Left lobe of liver (tissue), 2 donors: ENCODE data around the gene LARGE1. TPM values are rescaled to one million over a fixed set of nuclear protein-coding genes. Genes with fewer than 3 reads are reported as not detected.

Experiments
- ATAC-seq: fragments of 200-7000 bp; cut with Tn5 transposase; one replicate; pipeline ENCODE4 v1.9.1; 2020; ENCODE audit warnings: mild to moderate bottlenecking, moderate library complexity
- DNase-seq: peaks from one replicate; pipeline ENCODE4 v3.0.0-alpha.2; 2020; ENCODE audit warnings: low spot score
- total RNA-seq: library from RNA; stranded (reverse); gene quantifications from one replicate; pipeline ENCODE4 v1.2.1, GENCODE V29; 2021
- donor health status: DM: no; HTN: no; CAD: no; lungs with moderate emphysema.
- donor health status: DM: no; HTN: yes; CAD: no.

LARGE1 gene
- total RNA-seq, 1 donor from 2014 or later, result 27.2 TPM

DNA sequence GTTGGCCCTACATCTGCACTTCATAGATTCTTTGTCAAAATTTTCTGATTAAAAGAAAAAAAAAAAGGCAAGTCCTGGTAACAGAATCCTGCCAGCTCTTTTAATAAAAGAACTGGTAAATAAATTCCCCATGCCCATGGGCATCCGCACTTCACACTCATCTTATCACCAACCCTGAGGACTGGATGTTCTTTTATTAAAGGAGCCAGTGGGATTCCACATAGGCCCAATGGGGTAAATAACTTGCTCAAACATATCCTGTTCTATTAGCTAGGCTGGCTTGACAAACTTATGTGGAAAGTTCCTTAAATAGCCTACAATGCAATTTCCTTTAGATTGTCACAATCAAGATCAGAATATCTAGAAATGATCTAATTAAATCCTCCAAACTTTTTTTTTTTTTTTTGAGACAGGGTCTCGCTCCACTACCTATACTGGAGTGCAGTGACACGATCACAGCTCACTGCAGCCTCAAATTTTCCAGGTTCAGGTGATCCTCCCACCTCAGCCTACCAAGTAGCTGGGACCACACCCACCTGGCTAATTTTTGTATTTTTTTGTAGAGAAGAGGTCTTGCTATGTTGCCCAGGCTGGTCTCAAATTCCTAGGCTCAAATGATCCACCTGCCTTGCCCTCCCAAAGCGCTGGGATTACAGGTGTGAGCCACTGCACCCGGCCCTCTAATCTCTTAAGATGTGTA is 380.9 kb downstream of the LARGE1 start:
- ATAC-seq, result no peak
- DNase-seq, result no peak

DNA sequence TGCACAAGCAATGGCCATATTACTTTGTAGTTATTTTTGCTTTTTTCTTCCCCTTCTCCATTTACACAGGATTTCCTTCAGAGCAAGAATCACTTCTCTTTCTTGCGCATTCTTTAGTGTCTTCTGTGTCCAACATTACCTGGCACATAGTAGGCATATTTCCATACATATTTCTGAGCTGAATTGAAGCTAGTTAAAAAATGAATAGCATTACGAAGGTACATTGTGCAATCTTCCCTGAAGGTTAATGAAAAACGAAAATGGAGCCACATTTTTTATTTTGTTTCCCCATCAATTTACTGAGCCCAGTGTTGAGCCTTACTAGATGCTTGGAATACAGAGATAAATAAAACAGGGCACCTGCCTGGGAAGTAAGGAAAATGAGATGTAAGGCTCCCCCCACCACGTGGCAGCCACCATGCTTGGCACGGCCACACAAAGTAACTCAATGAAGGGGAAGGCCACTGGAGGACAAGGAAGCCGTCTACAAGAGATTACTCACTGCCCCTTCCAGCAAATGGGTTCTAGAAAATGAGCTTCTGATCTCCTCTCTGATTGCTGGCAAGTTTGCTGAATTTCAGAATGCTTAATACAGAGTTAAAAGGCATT is 381.9 kb downstream of the LARGE1 start:
- DNase-seq (no peak), ATAC-seq (no peak)

- ATAC-seq (no peak), DNase-seq (no peak)
These were observed 383.2 kb downstream of the LARGE1 start for GRCh38 chr22:33537059-33537458.

- DNase-seq, result no peak
- ATAC-seq, result no peak
These were observed 384.1 kb downstream of the LARGE1 start for GRCh38 chr22:33535937-33536875.

- peak; percentile 57 for ATAC-seq
- DNase-seq, result no peak
These were observed 390.7 kb downstream of the LARGE1 start for GRCh38 chr22:33529424-33530113.

DNA sequence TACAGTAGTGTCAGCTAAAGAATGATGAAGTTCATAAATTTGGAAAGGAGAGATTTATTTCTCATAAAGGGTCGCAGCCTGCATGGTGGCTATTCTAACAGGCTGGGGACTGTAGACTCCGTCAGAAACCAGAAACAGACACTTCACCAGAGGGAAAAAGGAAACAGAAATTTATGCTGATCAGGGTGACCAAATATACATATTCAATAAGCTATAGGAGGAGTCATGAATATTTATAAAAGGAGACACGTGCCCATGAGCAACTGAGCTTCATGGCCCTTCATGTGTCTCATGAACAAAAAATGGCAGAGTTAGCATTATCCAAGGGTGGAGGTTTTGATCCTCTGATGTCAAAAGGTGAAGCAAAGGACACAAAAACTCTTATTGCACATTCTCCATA is 392.1 kb downstream of the LARGE1 start:
- DNase-seq, result no peak
- no peak for ATAC-seq

- DNase-seq, result no peak
- no peak for ATAC-seq
These were observed 393.7 kb downstream of the LARGE1 start for GRCh38 chr22:33526434-33527107.

DNA sequence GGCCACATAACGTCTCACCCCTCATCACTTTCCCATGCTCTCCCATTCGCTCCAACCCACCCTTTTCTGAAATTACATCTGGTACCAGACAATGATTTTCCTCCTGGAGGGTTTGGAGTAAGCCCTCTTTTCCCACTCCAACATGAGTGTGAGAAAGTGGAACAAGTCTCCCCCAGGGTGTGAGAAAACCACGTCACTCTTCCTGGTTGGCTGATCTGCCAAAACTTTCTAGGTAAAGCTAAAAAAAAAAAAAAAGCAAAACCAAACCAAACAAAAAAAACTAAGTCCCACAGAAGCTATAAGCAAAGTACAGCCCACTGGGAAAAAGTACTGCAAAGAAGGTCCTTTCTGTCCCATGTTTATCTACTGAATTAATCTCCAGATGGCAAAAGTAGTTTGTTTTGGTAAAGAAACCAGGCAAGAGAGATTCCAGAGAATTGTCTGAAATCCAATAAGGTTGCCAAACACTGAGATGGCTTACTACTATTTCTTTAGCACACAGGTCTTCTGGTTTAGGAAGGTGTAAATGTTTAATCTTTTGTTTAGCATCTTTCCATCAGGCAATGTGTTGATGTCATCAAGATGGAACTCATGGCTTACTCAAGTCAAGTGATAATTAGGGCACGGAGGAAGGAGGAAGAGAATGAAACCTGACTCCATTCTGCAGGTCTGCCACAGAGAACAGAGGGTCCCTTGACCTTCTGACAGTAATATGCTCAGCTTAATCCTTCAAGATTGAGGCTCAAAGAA is 395.6 kb downstream of the LARGE1 start:
- DNase-seq, result no peak
- no peak for ATAC-seq

DNA sequence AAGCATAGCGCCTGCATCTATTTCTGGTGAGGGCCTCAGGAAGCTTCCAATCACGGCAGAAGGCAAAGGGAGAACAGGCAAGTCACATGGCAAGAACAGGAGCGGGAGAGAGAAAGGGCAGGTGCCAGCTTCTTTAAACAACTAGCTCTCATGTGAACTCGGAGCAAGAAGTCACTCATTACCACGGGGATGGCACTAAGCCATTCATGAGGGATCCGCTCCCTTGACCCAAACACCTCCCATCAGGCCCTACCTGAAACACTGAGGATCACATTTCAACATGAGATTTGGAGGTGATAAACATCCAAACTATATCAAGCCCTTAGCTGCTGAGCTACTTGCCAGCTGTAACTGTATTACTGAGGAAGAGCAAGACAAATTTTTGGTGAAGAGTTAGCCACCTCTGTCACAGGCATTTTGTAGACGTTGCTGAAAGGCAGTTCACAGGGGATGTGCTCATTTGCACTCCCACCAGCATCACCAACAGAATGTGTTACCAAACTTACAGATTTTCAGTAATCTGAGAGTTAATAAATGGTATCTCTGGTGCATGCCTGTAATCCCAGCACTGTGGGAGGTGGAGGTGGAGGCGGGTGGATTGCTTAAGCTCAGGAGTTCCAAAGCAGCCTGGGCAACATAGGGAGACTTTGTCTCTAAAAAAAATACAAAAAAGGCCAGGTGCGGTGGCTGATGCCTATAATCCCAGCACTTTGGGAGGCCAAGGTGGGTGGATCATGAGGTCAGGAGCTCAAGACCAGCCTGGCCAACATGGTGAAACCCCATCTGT is 398.2 kb downstream of the LARGE1 start:
- DNase-seq (peak; percentile 75), ATAC-seq (peak; percentile 66)

DNA sequence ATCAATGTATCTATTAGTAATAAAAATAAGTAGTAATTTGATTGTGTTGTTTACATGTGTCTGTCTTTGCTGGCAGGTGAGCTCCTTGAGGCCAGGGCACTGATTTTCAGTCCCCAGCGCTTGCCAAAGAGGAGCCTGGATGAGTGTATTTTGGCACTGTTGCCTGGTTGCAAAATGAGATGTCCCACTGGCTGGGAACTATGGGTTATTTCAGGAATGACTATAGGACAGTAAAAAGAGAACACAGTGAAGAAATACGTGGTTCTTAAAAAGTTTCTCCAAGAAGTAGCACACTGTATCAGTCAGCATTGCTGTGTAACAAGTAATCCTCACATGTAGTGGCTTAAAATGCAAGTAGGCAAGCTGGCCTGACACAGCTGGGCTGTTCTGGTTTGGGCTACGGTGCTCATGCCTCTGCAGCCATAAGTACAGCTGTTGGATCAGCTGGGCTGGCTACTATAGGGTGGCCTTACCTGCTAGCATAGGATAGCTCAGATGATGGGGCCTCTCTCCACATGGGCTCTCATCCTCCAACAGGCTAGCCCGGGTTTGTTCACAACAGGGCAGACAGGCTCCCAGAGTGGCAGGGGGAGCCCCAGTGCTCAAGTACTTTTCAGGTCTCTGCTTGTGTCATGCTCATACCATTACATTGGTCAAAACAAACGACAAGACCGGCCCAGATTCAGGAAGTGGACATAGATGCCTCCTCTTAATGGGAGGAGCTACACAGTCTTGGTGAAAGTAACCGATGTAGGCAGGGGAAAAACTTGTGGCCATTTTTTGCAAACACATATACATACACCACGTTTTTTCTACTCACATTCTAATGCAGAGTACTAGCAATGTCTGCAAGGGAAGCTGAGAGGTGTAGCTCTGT is 399.1 kb downstream of the LARGE1 start:
- peak; percentile 76 for ATAC-seq
- peak; percentile 78 for DNase-seq

- ATAC-seq, result peak; percentile 6
- DNase-seq, result no peak
These were observed 400.0 kb downstream of the LARGE1 start for GRCh38 chr22:33519974-33520903.

DNA sequence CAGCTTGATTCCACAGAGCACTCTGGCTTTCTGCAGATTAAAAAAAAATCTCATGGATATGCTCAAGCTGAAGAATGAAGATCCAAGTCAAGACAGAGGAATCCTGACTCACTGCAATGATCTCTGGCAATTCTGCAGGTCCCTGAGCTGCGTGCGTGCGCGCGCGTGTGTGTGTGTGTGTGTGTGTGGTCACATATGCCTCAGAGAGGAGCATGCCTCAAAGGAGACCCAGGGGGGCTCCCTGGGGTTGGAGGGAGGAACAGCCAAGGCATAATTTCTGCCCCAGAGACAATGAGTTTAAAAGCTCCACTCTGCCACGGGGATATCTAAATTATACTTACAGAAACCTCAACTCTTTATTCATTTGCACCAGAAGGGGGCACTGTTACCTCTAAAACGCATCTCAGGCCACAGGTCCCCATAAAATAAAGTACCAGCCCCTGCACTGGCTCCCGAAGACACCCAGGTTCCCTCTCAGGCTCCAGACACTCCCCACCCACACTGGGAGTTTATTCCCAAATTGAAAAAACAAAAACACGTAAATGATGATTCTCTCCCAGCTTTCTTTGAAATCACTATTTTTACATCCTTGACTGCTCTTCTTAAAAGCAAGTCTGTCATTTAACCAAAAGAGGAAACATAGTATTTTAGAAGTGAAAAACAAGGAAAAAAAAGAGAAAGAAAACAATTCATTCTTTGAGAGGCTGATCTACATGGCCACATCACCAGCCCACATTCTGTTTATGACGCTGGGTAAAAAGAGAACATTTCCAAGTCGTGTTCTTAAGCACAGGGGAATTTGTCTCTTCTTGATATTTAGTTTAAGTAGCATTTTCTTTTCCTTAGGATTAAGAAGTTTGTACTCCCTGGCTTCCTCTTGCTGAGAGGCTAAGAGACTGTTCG is 401.0 kb downstream of the LARGE1 start:
- peak; percentile 57 for ATAC-seq
- DNase-seq, result no peak

DNA sequence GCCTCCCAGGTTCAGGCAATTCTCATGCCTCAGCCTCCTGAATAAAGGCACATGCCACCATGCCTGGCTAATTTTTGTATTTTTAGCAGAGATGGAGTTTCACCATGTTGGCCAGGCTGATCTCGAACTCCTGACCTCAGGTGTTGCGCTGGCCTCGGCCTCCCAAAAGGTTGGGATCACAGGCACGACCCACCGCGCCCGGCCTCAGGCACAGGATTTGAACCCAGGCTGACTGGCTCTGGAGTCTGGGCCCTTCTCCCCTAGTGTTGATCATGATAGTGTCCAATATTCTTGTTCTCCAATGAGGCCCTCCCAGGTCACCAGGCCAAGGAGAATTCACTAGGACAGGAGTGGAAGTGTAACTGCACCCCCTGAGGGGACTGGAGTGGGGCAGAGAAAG is 401.9 kb downstream of the LARGE1 start:
- no peak for ATAC-seq
- DNase-seq, result no peak

- DNase-seq (peak; percentile 68), ATAC-seq (peak; percentile 75)
These were observed 404.5 kb downstream of the LARGE1 start for GRCh38 chr22:33515795-33516194.

GRCh38 chr22:33513388-33514338 is 406.6 kb downstream of the LARGE1 start:
- no peak for DNase-seq
- peak; percentile 51 for ATAC-seq
